ENCODE data around the gene FNDC3B. TPM values are rescaled to one million over a fixed set of nuclear protein-coding genes. Genes with fewer than 3 reads are reported as not detected.

The FNDC3B gene
- total and polyA plus RNA-seq, 2 donors (not counting 3 experiments of a cell fraction or from before 2014, with no cell fraction given) = 91.6 to 295 TPM

- Histone ChIP-seq H3K4me1 (ENCODE audit: control insufficient read depth, extremely low read depth, insufficient read depth, low read length) (peaks cover 19% of the 10 kb centered on the region), H3K79me2 (ENCODE audit: control insufficient read depth, insufficient read depth, low read length) (peaks cover 7% of the 10 kb centered on the region), H3K9me1 (replicated peaks; ENCODE audit: control insufficient read depth, extremely low read depth, insufficient read depth, low read length) (no peaks in the 10 kb centered on the region), H3K9ac (replicated peaks; ENCODE audit: extremely low read depth, insufficient read depth, low read length) (no peak overlapping the region), H3K27ac (ENCODE audit: insufficient read depth, low read depth, low read length) (no peak overlapping the region), H3K4me3 (replicated peaks in 1 of 3; ENCODE audit: insufficient read depth in 1 of 3, low read depth in 1 of 3, low read length in 3 of 3) (no peak overlapping the region), H3K4me2 (ENCODE audit: insufficient read depth, low read length) (no peak overlapping the region), H3K36me3 (ENCODE audit: control insufficient read depth in 2 of 2, extremely low read depth in 1 of 2, insufficient read depth in 2 of 2, low read length in 2 of 2) (peaks cover 40 to 47% of the 10 kb centered on the region in 2 experiments), H3K27me3 (ENCODE audit: control insufficient read depth in 2 of 2, insufficient read depth in 2 of 2, low read length in 2 of 2) (no peaks in the 10 kb centered on the region), H4K20me1 (replicated peaks; ENCODE audit: control insufficient read depth, extremely low read depth, insufficient read depth, low read length) (no peaks in the 10 kb centered on the region), H2AFZ (ENCODE audit: low read depth, low read length) (no peak overlapping the region), H3K9me3 (replicated peaks; ENCODE audit: control insufficient read depth, insufficient read depth, low read length) (no peaks in the 10 kb centered on the region)
- ChIA-PET CTCF (interaction anchor here (1.4 kb wide), 1 partner anchor 9 kb away, joined by 3 read pairs; no protein-coding TSS in a partner anchor), POLR2A (no interaction called here)
- no TSS peak for BruUV-seq (replicated peaks)
- intact Hi-C loops (cut with micrococcal nuclease) (loop anchor here (10.0 kb wide), 1 partner anchor 266 kb away; no protein-coding TSS in a partner anchor), dilution Hi-C loops (cut with MboI; ENCODE audit: extremely low pct_ligation_motif_present, low sequenced_read_pairs) (no loop called here)
- FAIRE-seq (no peak), DNase-seq (ENCODE audit: low read depth, low spot score) (no peak)
- TF ChIP-seq CTCF (IDR thresholded peaks at IDR 0.05; ENCODE audit: extremely low read depth in 1 of 2, insufficient read depth in 1 of 2, low read depth in 1 of 2, low read length in 2 of 2) (no peak), MYC (IDR thresholded peaks at IDR 0.05; ENCODE audit: low read depth, low read length) (no peak), POLR2A (IDR thresholded peaks at IDR 0.05; ENCODE audit: low read depth, low read length) (no peak), FOS (IDR thresholded peaks at IDR 0.05; ENCODE audit: borderline replicate concordance, insufficient read depth, low read length) (no peak), JUN (IDR thresholded peaks at IDR 0.05; ENCODE audit: borderline replicate concordance, insufficient read depth, insufficient read length, low read depth) (no peak), EZH2 (IDR thresholded peaks at IDR 0.05; ENCODE audit: borderline replicate concordance, low read depth, low read length, severe bottlenecking) (no peak), POLR2AphosphoS5 (IDR thresholded peaks at IDR 0.05; ENCODE audit: insufficient read depth, low read depth, low read length) (no peak), GATA2 (IDR thresholded peaks at IDR 0.05; ENCODE audit: insufficient read depth, insufficient read length, low read depth, low read length) (no peak)
- TF ChIP-seq, protein P1, sequence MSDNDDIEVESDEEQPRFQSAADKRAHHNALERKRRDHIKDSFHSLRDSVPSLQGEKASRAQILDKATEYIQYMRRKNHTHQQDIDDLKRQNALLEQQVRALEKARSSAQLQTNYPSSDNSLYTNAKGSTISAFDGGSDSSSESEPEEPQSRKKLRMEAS (IDR thresholded peaks at IDR 0.05; ENCODE audit: insufficient read depth, insufficient read length) = no peak
Measured at GRCh38 chr3:172310428-172310760, 271.0 kb downstream of the FNDC3B start.
